Fibroblast of skin of left biceps (primary cell): Measurements from ENCODE around the gene PPP1R8.

Experiments used
- DNase-seq, 2 experiments: peaks; one replicate each; pipeline ENCODE4 v3.0.0-alpha.2; 2013; ENCODE audit warnings: low read depth in 2 of 2

PPP1R8 gene

GRCh38 chr1:27894521-27894920, 63.9 kb downstream of the PPP1R8 start:
- no peak for DNase-seq
